Activated CD8-positive, alpha-beta memory T cell treated with anti-CD3 and anti-CD28 coated beads for 24 hours (primary cell): ENCODE results near the gene ST14.
A peak's percentile ranks its signal among the peaks of the same experiment; 100 is the strongest.
"Not testable (repeated sequence)": the region's sequence is repeated elsewhere in the genome, so short reads cannot be mapped to it uniquely, and the experiment has no call there.

Experiments used
- DNase-seq: peaks from one replicate; pipeline ENCODE4 v3.0.0-alpha.2; 2020

Gene ST14

DNA sequence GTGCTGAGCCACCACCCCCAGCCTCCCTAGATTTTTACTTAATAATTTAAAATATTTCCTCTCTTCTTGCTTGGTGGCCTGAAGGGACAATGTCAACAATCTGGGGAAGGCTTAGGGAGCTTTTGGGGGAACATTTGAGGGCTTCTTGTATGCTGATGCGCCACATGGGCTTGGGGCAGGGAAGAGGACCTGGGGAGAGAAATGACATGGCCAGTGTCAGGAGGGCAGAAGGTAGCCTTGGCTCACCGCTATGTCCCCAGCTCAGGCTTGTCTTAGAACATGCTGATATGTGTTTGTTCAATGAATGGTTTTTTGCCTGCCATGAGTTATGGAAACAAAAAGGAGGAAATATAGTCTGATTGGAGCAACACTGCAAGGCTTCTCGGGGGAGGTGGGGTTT lies 51.6 kb downstream of the ST14 start:
- DNase-seq: peak; percentile 33

DNA sequence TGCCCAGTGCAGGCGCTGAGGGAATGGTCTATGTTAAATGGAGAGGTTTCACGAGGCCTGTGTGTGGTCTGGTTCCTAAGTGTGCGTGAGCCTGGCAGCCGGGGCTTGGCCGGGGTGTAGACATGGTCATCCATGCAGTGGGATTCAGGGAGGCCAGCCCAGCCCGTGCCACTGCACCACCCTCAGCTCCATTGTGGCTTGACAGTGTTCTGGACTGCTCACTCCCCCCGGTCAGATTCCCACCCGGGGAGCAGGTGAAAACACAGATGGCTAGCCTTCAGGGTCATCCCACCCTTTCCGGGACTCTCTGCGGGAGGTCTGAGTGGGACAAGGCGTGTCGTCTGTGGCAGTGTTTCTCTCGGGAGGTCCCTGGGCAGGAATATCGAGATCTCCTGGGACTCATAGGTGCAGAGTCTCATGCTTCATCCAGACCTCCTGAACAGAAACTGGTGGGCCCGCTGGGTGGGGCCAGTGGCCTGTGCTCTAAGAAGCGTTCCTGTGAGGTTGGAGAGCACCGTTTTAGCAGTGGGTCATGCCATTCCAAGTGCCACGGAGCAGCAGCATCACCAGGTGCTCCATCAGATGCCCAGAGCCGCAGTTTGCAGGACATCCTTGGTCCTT lies 52.3 kb downstream of the ST14 start:
- peak; percentile 46 for DNase-seq

DNA sequence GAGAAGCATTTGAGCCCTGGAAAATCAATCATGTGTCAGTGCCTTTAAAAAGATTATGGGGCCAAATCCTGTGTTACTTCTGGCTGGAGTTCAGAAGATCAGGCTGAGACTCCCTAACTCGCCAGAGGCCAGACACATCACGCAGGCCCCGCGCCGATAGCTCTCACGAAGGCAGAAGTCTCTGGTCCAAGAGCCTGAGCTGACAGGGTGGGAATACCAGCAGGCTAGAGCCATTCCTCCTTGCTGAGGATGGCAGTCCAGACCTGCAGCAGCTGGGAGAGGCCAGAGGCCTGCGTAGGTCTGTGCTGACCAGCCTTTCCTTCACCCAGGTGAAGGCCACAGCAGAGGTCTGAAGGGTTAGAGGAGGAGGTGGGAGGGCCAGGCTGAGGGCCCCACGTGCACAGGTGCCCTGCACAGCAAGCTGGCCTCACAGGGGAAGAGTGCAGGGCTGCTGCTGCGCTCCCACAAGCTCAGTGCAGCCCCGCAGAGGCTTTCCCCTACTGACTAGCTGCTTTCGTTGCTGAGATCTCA lies 52.9 kb downstream of the ST14 start:
- peak; percentile 58 for DNase-seq

DNA sequence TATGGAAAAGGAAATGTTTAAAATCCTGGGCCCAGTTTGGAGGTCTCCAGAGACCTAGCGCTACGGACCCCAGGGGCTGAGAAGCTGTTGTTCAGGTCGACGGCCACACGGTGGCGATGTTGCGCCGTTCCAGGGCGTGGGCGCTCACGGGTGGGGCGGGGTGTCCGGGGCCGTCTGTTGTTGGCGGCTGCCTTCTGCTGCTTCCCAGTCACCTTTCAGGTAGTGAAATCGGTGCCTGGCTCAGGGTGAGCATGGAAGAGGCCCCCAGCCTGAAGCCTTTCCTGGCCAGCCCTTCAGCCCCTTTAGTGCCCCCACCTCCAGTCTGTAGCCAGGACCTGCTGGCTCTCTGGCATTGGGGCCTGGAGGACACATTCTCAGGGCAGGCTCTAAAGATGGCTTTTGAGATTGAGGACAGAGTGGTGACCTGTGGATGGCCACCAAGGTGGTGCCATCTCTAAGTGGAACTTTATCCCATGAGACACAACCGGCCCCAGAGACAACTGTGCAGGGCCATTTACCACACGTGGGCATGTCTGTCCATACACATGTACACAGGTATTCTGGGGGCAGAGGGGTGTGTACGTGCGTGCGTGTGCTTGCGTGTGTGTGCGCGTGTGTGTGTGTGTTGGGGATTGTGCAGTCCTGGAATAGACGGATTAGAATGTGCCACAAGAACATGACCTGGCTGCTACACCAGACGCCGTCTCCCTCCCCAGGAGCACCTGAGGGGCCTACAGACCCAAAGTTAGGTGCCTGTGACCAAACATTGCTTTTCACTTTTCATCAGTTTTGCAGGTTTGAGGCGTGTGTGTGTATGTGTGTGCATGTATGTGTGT lies 53.8 kb downstream of the ST14 start:
- DNase-seq: peak; percentile 90

DNA sequence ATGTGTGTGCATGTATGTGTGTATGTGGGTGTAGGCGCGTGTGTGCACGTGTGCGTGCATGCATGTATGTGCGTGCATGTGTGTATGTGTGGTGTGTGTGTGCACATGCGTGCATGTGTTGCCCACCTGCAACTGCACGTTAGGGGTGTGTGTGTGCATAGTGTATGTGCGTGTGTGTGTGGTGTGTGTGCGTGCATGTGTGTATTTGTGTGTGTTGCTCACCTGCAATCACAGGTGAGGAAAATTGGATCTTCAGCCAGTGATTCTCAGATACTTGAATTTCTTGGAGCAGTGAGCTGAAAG lies 54.3 kb downstream of the ST14 start:
- DNase-seq: no peak

DNA sequence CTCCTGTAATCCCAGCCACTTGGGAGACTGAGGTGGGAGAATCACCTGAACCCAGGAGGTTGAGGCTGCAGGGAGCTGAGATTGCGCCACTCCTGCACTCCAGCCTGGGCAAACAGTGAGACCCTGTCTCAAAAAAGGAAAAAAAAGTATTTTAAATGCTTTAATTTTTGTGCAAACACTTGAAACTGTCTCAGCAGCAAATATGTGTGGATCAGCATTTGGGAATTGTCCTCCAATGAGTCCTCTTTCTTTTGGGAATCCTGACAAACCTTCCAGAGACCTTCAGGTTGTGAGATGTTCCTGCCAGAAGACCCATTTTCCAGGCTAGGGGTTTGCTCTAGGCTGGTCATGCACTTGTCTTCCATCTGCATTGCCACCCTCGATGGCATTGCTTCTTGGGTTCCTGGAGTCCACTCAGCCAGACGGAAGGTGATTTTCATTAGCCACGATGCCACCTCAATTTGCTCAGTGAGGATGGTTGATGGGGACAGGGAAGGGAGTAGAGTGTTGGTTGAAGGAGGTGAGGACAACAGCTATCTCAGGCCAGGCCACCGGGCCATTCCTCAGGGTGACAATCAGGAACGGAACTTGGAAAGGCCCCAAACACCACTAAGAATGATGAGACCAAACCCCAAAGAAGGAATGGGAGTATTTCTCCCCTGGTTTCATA lies 55.4 kb downstream of the ST14 start:
- DNase-seq: peak; percentile 5

DNA sequence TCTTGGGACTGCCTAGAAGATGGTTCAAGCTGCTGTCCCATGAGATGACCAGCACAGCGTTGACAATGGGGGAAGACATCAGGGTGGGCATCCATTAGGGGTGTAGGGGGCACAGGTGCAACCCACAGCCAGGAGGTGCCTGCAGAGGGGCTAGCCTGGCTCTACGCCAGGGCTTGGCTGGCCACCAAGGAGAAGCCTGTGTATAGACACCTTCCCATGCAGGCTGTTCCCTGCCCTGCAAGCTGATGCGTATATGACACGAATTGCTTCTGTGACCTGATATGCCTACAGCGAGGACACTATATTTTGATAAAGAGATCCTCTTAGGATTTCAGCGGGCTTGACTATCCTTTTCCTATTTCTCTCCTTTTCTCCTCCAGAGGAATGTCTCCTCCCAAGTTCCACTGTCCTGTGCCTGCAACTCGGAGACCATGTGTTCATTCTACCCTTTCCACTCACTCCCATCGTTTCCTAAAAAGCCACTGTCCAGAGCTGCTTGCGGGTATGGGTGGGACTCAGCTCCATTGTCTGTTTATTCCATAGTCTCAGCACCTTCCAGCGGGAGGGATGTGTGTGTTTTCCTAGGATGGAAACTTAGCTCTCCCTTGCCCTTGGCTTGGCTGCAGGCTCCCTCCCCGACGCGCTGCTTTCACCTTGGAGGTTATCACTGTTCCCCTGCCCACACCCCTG lies 56.1 kb downstream of the ST14 start:
- DNase-seq: peak; percentile 40

DNA sequence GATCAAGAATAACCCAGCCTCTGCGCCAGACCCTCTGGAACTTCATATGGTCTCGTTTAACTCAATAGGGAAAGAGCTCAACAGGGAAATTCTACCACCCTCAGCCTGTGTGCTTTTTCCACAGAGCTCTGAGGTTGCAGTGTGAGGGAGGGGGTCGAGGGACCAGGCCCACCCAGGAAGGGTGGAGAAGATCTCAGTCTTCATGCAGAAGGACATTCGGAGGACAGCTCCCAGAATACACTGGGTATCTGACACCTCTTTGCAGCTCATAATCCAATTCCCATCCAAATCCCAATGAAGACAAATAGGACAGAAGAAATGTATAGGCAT lies 56.6 kb downstream of the ST14 start:
- DNase-seq: peak; percentile 5

DNA sequence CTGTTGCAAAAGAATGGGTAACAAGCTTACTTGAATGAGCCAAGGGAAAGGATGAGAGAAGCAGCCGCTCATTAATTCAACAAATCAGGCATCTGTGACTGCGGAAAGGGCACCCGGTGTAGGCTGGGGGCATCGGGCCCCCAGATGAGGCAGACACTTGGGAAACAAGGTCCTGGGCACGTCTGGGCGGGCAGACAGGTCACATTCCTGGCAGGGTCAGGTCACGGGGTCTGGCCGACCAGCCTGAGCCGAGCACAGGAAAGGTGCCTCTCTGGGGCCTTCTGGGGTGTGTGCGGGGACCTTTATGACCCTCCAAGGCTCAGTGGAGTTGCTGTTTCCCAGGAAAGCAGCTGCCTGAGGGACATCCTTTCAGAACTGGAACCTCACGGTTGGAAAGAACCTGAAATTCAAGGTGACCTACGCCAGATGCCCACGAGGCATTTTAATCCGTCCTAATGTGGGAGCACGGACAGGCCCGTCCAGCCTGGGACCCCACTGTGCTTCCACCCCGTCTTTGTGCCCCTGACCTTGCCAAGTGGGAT lies 57.1 kb downstream of the ST14 start:
- peak; percentile 41 for DNase-seq

DNA sequence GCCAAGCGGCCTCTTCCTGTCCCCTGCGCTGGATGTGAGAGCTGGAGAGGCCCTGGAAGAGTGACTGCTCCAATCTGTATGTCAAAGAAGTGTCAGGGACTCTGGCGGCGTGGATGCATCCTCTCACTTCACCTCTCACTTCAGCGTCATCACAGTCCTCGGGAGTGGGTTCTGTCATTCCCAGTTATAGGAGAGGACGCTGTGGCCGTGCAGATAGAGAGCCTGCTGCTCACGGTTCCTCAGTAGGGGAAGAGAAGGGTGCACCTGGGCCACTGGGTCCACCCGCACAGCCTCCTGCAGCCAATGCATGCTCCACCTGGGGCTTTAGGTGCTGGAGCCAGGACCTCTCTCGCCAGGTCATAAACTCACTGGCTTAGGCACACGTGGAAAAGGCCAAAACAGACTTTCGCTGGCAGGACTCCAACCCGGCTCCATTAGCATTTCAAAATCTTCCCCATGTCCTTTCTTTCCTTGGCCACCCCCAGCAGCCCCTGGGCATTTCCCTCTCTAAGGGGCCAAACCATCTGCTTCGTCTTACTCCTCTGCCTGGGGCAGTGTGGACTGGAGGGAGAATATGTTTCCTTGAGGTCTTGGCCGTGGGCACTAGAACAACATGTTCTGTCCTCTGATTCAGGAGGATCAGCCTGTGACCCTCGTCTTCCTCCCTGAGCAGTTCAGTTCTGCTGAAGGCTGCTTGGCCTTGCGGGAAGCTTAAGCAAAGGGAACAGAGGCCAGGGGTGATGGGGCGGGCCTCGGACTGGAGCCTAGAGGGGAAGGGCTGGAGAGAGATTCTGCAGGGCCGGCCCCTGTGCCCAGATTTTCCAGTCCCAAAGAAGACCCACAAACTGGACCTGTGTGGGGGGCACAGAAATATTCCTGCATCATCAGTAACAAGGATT lies 57.8 kb downstream of the ST14 start:
- DNase-seq: peak; percentile 26

DNA sequence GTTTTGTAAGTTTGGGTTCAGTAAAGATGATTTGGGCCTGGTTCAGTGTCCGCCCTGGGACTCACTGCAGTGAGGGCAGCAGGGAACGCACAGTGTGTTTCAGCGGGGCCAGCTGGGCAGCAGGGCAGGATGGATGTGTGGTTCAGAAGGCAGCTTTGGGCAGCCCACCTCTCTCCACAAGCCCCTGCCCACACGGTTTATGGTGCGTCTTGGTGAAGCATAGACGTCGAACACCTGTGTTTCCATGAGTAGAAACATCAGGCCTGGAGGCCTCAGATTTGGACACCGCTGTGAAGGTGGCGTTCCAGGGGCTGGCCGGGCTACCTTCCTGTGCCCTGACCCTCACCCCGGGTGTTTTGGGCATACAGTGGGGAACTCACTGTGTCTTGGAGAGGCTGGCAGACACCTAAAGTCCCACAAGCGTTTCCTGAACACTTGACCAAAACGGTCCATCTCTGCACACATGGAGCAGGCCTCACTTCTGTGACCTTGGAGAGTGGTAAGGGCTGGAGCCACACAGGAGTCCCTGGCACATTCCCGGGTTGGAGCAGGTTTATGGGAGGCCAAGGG lies 59.0 kb downstream of the ST14 start:
- peak; percentile 47 for DNase-seq

DNA sequence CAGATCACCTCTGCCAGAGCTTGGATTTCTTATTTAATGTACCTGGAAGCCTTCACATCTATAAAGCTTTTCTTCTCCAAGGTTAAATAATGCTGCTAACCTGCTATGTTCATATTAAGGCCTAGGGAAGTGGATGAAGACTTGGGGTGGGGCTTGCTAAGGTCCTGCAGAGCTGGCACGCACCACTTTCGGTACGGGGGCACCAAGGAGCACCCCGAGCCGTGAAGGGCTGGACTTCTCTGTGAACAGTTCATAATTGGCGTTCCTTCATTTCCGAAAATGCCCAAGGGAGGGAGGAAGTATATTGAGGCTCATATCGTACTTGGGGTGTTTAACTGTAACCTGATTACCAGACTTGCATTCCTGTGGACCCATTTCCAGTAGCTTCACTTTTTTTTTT lies 59.6 kb downstream of the ST14 start:
- DNase-seq: peak; percentile 5

DNA sequence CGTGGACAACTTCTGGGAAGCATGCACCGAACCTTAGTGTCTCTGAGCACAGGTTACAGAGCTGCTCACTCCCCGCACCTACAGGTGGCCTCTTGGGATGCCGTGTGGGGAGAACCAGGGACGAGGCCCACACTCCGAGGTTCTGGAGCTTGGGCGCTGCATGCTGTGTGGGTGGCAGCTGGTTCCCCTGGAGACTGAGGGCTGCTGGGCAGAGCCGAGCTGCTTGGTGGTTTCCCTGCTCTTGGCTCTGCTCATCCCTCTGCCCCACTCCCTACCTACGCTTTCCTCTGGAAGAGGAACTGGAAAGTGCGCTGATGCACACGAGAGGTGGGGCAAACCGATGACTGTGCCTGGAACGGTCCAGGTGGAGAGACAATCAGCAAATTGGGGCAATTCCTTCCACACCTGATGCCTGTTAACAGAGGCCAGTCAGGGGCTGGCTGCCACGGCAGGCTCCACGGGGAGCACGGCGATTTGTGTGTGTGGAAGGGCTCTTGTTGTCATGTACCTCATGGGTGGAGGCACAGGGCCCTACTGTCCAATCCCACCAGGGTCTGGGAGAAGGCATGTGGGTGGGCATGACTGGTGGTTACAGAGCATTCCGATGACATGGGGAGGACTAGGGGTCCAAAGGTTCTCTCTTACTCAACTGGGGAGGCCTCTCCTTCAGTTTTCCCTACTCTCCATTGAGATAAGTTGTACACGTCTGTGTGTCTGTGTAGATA lies 60.9 kb downstream of the ST14 start:
- no peak for DNase-seq

DNA sequence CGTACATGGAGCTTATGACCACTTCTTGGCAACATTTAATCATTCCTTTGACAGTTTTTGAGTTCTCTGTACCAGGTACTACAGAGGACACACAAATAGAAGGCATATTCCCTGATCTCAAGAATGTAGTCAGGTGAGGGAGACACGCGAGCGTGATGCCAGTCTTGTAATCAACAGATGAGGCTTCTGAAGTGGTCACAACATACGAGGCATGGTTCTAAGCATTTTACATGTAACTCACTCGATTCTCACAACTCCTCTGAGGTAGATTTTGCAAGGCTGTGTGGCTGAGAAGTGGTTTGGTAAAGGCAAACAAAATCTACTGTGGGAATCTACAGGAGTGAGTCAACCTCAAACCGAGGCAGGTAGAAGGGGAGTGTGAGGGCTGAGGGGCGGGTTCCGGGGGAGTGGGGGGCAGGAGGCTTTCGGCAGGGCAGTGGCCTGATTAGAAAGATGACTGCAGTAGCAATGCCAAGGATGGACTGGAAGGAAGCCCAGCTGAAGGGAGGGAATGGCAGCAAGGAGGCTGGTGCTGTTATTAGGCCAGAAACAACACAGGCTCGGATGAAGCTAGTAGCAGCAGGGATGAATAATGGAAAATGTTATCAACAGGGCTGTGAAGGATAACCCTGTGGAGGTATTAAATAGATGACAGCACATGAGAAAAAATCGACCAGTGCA lies 63.8 kb downstream of the ST14 start:
- peak; percentile 53 for DNase-seq

DNA sequence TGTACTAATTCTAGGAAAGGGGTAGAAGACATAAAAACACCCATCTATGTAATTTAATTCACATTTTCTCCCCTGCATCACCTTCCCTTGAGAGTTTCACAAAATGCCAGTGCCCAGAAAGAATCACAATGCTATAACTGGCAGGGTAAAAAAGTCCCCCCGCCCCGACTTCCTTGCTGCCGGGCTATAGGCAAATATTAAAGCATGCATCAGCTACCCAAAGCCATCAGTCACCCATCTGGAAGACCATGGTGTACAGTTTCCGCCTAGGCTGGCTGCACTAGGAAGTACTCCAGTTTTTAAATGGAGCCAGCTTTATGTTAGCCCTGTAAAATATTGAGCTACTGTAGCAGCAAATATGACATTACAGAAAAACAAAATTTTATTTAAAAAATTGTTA lies 67.8 kb downstream of the ST14 start:
- DNase-seq: no peak

DNA sequence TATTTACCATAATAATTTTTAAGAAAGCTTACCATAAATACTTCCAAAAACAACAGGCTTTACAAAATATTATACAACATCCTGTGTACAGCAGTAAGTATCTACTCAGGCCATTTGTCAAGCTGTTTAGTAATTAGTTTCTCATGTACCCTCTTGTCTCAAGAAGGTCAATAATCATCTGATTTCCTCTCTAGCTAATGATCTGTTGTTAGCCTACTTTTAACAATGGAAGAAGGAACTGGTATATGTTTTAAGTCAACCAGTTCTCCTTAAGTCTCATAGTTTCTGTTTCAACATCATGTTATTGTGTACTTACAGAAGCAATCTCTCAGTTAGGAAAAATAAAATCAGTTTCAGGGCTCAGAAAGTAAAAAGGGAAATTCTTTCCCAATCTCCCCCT lies 73.9 kb downstream of the ST14 start:
- DNase-seq: not testable (repeated sequence)

DNA sequence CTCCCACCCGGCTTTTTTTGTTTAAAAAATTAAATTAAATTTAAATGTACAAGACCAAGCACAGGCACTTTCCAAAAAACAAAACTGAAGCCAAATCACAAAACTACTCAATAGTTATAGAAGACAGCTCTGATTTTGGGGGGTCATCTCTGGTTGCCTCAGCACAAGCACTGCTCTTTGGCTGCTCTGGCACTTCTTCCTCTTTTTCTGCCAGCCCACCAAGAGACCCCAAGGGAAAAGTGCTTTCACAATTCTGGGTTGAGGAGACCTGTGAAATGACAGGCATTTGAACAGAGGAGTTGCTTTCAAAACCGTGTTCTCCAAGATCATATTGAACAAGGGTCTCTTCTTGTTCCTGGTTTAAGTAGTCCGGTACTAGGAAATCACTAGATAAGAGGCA lies 74.3 kb downstream of the ST14 start:
- DNase-seq: not testable (repeated sequence)

DNA sequence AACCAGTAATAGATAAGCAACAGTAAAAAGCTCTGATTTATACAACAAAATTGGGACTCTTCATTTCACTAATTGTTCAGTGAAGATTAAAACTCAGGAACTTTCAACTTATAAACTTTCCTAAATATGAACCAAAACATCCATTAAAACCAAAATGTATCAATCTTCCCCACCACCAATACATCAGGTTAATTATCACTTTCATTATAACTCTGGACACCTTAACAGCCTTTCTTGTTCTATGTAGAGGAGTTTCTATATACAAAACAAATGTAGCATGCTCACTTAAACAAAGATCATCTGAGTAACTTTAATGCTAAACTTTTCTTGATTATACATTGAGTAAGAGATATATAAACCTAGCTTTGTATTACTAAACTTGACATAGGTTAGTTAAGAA lies 74.7 kb downstream of the ST14 start:
- no peak for DNase-seq

DNA sequence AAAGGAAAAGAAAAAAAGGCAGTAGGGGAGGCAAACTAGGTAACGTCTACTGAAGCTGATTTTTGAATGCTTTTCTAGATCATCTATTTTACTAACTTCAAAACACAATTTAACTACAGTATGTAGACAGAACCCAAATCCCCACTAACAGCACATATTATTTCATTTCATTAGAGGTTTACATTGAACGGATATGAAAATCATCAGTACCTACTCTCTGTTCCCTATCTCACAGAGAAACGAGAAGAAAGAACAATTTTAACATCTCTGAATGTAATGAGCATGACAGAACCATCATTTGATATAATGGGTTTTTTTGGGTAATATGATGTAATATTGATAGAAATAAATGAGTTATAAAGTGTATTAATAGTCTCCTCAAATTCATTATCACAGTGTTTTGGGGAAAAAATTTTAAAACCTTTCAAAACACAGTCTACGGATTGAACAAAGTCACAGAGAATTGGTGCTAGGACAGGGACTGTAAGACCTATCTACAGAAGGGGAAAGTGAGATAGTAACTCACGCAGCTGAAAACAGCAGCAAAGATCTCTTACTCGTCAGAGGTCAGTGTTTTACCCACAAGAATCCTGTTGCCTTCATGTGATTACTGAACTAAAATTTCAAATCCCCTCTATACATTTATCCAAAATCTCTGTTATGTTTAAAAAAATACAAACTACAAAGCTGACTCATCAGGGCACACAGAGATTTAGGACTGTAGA lies 77.9 kb downstream of the ST14 start:
- no peak for DNase-seq

DNA sequence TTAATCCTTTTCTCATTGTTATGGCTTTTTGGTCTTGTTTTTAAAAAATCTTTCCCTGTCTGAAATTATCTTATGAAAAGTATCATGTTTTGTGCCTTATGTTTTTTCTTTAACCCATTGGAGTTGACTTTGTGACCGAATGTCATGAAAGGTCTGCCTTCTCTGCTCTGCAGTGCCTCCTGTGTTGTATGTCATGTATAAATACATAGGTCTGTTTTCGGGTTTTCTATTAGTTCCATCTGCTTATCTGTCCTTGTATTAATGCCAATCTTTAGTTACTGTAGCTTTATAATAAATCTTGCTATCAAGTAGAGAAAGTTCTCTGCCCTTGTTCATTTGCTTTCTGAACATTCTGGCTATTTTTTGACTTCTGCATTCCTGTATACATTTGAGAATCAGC lies 82.1 kb downstream of the ST14 start:
- no peak for DNase-seq
